ENCODE measurements around the gene SMO.

Gene SMO

DNA sequence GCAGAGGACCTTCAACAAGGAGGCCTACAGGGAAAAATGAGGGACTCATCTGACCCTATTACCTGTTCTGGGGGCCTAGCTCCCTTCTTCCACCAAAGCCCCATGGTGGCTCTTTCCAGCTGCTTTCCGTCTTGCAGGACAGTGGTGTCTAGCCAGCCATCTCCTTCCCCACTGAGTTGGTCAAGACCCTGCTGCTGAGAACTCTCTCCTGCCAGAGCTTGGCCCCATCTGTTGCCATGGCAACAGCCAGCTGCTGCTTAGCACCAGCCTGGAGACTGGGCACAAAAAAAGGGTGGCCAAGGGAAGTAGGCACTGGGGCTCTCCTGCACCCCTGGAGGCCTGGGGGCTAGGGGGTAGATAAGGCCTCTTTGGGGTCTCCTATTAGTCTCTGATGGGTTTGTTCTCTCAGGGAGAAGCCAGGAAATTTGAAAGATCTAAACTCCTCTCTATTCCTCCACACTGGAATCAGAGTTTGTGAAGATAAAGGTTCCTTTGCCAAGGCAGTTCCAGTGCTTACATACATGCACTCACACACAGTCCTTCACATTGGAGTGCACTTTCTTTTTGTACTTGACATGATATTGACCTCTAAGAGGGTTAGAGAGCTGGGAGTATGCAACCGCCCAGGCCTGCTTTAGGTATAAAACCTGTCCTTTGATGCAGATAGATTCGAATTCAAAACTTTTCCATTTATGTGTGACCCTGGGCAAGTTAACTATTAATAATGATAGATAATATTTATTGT lies 28.1 kb upstream of the SMO start:
- H3K9me3 ChIP-seq (ENCODE audit: insufficient read depth, low read depth, low read length) = no peaks in the 10 kb centered on the region
- H3K4me3 ChIP-seq (ENCODE audit: low read length) = no peak overlapping the region
- no peaks in the 10 kb centered on the region for H3K4me1 ChIP-seq (ENCODE audit: insufficient read depth, low read length)
- no peak overlapping the region for H3K27ac ChIP-seq (ENCODE audit: low read length)
- H3K9ac ChIP-seq (ENCODE audit: low read depth, low read length) = no peak overlapping the region
- peaks cover 11% of the 10 kb centered on the region; the same call in 1 of the 2 replicates for H3K36me3 ChIP-seq (ENCODE audit: insufficient read depth, low read depth, low read length)
- H3K27me3 ChIP-seq (ENCODE audit: insufficient read depth, low read length) = no peaks in the 10 kb centered on the region

DNA sequence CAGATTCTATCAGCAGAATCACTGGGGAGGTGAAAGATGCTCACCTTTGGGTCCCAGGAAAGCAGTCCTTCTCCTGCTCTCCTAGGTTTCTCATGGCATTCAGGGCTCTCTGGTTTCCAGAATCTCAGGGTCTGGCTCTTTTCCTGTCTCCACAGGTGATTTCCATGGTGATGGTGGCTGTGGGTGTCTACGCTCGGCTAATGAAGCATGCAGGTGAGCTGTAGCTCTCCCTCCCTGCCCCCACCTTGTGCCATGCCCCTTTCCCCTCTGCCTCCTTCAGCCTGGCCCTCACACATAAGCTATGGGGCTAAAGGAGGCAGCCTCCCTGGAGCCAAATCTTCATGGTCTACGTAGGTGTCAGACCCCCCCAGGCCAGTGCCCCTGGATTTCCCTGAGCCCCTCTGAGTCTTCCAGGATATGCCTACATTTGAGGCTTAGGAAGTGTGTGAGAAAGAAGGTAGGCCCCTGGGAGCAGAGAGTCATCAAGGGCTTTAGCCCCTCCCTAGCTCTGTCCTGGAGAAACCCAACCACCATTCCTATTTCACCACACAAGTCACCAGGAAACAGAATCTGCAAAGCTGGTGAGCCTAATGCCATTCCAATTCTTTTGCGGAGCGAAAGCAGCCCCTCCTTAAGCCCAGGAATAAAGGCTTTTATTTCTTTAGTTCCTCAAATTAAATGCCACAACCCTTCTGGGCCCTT lies 26.8 kb upstream of the SMO start:
- Histone ChIP-seq H3K9ac (ENCODE audit: low read depth, low read length) (no peak overlapping the region), H3K27ac (ENCODE audit: low read length) (no peak overlapping the region), H3K27me3 (ENCODE audit: insufficient read depth, low read length) (no peaks in the 10 kb centered on the region), H3K36me3 (ENCODE audit: insufficient read depth, low read depth, low read length) (peaks cover 13% of the 10 kb centered on the region), H3K4me3 (ENCODE audit: low read length) (no peak overlapping the region), H3K9me3 (ENCODE audit: insufficient read depth, low read depth, low read length) (no peaks in the 10 kb centered on the region), H3K4me1 (ENCODE audit: insufficient read depth, low read length) (no peaks in the 10 kb centered on the region)

DNA sequence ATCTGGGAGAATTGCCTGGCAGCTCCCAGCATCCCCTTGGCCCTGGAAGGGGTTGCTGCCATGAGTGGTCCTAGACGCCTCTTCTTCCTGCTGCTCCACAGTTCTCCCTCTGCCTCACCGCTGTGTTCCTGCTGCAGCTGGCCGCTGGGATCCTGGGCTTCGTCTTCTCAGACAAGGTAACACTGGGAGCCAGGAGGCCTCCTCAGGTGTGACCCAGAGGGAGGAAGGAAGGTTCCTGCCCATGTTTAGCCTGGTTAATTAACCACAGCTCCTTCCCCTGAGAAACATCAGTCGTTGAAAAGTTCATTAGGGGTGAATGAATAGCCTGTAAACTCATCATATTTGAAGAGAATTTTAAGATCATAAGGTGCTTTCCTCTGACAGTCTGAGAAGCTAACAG lies 25.7 kb upstream of the SMO start:
- Histone ChIP-seq H3K9ac (ENCODE audit: low read depth, low read length) (no peak overlapping the region), H3K27ac (ENCODE audit: low read length) (no peak overlapping the region), H3K36me3 (ENCODE audit: insufficient read depth, low read depth, low read length) (peaks cover 22% of the 10 kb centered on the region), H3K4me1 (ENCODE audit: insufficient read depth, low read length) (no peaks in the 10 kb centered on the region; the same call in 1 of the 2 replicates), H3K27me3 (ENCODE audit: insufficient read depth, low read length) (no peaks in the 10 kb centered on the region), H3K9me3 (ENCODE audit: insufficient read depth, low read depth, low read length) (no peaks in the 10 kb centered on the region), H3K4me3 (ENCODE audit: low read length) (no peak overlapping the region)

DNA sequence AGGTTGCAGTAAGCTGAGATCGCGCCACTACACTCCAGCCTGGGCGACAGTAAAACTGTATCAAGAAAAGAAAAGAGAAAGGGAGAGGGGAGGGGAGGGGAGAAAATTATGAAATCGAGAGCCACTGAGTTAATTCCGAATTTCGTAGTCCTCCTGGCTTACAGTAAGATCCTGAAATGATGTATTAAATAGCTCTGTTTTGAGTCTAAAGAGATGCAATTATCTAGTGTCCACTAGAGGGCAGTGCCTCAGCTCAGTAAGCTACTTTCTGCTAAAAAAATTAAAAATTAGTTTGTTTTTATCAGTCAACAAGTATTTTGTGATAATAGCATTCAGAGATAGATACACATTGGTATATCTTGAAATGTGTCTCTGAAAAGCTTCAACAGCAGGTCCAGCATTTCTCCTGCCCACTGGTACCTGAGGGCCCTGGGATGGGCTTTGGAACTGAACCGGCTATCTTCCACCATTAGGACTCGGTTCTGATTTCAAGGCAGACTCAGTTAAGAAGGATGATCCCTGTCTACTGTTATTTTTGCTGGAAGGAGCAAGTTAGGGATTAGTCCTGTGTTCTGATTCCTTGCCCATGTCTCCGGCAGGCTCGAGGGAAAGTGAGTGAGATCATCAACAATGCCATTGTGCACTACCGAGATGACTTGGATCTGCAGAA lies 24.4 kb upstream of the SMO start:
- Histone ChIP-seq H3K4me3 (ENCODE audit: low read length) (no peak overlapping the region), H3K36me3 (ENCODE audit: insufficient read depth, low read depth, low read length) (peaks cover 22% of the 10 kb centered on the region), H3K9me3 (ENCODE audit: insufficient read depth, low read depth, low read length) (no peaks in the 10 kb centered on the region), H3K9ac (ENCODE audit: low read depth, low read length) (no peak overlapping the region), H3K27ac (ENCODE audit: low read length) (no peak overlapping the region), H3K27me3 (ENCODE audit: insufficient read depth, low read length) (no peaks in the 10 kb centered on the region), H3K4me1 (ENCODE audit: insufficient read depth, low read length) (peaks cover 7% of the 10 kb centered on the region; the same call in 1 of the 2 replicates)

DNA sequence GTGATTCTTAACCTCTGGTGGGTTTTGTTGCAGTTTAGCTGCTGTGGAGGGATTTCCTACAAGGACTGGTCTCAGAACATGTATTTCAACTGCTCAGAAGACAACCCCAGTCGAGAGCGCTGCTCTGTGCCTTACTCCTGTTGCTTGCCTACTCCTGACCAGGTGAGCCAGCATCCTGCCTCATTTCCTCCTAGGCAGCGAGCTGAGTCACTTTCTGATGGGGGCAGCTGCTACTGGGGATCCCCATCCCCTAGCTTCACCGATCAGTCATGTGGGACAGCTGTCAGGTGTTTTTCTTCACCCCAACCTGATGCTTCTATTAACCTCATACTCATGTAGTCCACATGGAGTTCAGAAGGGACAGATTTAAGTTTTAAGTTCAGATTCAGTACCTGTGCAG lies 21.7 kb upstream of the SMO start:
- H3K4me1 ChIP-seq (ENCODE audit: insufficient read depth, low read length) = peaks cover 18% of the 10 kb centered on the region; the same call in 1 of the 2 replicates
- H3K9me3 ChIP-seq (ENCODE audit: insufficient read depth, low read depth, low read length) = no peaks in the 10 kb centered on the region
- no peak overlapping the region for H3K4me3 ChIP-seq (ENCODE audit: low read length)
- peaks cover 6% of the 10 kb centered on the region; the same call in 1 of the 2 replicates for H3K27me3 ChIP-seq (ENCODE audit: insufficient read depth, low read length)
- H3K36me3 ChIP-seq (ENCODE audit: insufficient read depth, low read depth, low read length) = peaks cover 22% of the 10 kb centered on the region
- H3K9ac ChIP-seq (ENCODE audit: low read depth, low read length) = no peak overlapping the region
- H3K27ac ChIP-seq (ENCODE audit: low read length) = no peak overlapping the region

DNA sequence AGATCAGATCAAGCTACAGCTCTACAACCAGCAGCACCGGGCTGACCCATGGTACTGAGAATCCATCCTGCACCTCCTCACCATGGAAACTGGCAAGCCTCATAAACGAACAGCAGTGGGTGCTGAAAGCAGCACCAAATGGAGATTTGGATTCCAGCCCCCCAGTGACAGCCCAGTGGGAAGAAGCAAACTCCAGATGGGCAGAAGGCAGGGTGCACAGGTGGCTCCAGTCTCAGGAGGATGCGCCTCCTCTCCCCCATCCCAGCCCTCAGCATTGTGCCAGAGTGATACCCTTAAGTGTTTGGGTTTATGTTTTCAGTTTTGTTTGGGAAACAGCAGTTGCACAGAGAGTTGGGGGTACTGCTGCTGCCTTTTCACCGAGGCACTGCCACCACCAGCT lies 20.6 kb upstream of the SMO start:
- peaks cover 18% of the 10 kb centered on the region; the same call in 1 of the 2 replicates for H3K4me1 ChIP-seq (ENCODE audit: insufficient read depth, low read length)
- H3K9me3 ChIP-seq (ENCODE audit: insufficient read depth, low read depth, low read length) = no peaks in the 10 kb centered on the region
- peaks cover 6% of the 10 kb centered on the region; the same call in 1 of the 2 replicates for H3K27me3 ChIP-seq (ENCODE audit: insufficient read depth, low read length)
- H3K9ac ChIP-seq (ENCODE audit: low read depth, low read length) = peak overlapping the region; percentile 98; the same call in 1 of the 2 replicates
- H3K36me3 ChIP-seq (ENCODE audit: insufficient read depth, low read depth, low read length) = peaks cover 22% of the 10 kb centered on the region
- H3K4me3 ChIP-seq (ENCODE audit: low read length) = peak overlapping the region; percentile 74; the same call in 1 of the 2 replicates
- H3K27ac ChIP-seq (ENCODE audit: low read length) = no peak overlapping the region

DNA sequence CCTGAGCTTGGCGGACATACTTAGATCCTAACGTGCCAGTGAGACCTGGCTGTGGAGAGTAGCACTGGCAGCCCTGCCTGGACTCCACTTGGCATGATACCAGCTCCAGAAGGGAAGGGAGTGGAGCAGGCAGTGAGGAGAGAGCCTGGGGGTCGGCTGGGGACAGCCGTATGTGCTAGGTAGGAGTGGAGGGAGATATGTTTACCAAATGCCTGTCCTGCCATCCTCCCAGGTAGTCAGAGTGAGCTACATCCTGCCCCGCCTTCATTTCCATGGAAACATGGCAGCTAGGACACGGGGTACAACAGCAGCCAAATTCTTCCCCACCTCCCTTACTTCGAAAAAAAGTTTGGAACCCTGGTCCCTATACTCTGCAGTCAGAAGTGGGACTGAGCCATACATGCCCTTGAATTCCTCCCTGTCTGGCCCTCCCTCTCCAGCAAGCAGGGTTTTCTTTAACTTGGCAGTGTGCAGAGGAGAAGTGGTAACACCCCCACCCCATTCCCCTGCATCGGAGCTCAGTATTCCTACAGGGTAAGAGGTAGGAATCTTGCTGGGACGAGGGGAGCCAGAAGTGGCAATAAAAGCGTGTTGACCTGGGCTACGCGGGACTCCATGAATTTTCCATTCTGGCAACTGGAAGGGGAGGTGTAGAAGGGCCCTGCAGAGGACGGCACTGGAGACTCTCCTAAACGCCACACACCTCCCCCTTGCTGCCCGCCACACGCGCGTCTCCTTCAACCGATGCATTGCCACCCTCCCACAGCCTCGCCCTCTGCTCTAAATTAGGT lies 20.0 kb upstream of the SMO start:
- H3K4me3 ChIP-seq (ENCODE audit: low read length) = peak overlapping the region; percentile 74
- no peaks in the 10 kb centered on the region for H3K9me3 ChIP-seq (ENCODE audit: insufficient read depth, low read depth, low read length)
- peaks cover 18% of the 10 kb centered on the region; the same call in 1 of the 2 replicates for H3K4me1 ChIP-seq (ENCODE audit: insufficient read depth, low read length)
- peaks cover 6% of the 10 kb centered on the region; the same call in 1 of the 2 replicates for H3K27me3 ChIP-seq (ENCODE audit: insufficient read depth, low read length)
- peak overlapping the region; percentile 66 for H3K27ac ChIP-seq (ENCODE audit: low read length)
- H3K9ac ChIP-seq (ENCODE audit: low read depth, low read length) = peak overlapping the region; percentile 98; the same call in 1 of the 2 replicates
- peaks cover 22% of the 10 kb centered on the region for H3K36me3 ChIP-seq (ENCODE audit: insufficient read depth, low read depth, low read length)

DNA sequence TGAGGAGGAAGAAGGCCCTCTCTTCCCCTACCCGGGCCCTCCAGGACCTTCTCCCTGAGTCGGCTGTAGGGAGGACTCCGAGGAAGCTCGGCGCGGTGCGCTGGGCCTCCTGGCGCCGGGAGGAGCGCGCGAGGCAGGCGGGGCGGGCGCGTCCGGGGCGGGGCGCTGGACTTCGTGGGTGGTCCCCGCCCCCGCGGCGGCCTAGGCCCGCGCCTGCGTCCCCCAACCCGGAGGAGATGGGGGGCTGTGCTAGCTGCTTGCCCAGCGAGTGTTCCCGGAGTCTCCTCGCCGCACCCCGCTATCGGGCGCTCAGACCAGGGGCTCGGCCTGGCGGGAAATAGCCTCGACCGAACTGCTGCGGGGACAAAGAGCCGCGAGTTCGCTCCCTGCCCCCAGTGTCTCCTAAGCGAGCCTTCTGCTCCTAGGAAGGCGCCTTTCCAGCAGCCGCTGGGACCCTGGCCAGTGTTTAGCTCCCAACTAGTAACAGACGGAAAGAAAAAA lies 19.2 kb upstream of the SMO start:
- Histone ChIP-seq H3K4me3 (ENCODE audit: low read length) (peak overlapping the region; percentile 74), H3K36me3 (ENCODE audit: insufficient read depth, low read depth, low read length) (peaks cover 22% of the 10 kb centered on the region), H3K4me1 (ENCODE audit: insufficient read depth, low read length) (peaks cover 18% of the 10 kb centered on the region; the same call in 1 of the 2 replicates), H3K27me3 (ENCODE audit: insufficient read depth, low read length) (peaks cover 6% of the 10 kb centered on the region; the same call in 1 of the 2 replicates), H3K9me3 (ENCODE audit: insufficient read depth, low read depth, low read length) (no peaks in the 10 kb centered on the region), H3K9ac (ENCODE audit: low read depth, low read length) (peak overlapping the region; percentile 98), H3K27ac (ENCODE audit: low read length) (peak overlapping the region; percentile 66)

DNA sequence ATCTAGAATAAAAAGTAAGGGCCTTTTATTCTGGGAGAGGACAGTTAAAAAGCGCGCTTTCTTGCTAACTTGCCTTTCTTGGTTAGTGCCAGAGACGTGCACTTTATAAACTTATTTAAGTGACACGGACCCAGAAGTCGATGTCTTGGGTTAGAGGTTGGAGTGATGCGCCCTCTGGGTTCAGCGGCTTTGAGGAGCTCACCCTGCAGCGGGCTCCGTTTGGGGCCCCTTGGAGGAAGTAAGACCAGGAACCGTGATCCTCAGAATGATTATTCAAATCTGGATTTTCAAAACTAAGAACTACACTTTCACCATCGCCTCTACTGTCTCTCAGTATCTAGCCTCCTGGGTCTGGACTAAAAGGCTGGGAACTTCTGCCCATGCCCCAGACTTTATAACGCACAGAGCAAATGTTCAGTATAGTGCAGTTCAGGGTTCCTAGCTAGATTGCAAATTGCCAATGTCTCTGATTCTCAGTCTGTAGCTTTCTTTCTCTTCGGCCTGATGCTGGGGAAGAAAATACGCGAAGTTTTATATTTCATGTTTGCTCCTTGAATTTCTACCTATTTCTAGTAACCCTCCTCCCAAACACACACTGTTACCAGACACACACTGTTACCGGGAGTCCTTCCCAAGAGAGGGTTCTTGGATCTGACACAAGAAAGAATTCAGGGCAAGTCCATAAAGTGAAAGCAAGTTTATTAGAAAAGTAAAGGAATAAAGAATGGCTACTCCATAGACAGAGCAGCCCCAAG lies 18.6 kb upstream of the SMO start:
- Histone ChIP-seq H3K4me3 (ENCODE audit: low read length) (peak overlapping the region; percentile 74), H3K27ac (ENCODE audit: low read length) (peak overlapping the region; percentile 66), H3K36me3 (ENCODE audit: insufficient read depth, low read depth, low read length) (peaks cover 15% of the 10 kb centered on the region), H3K4me1 (ENCODE audit: insufficient read depth, low read length) (peaks cover 18% of the 10 kb centered on the region; the same call in 1 of the 2 replicates), H3K9me3 (ENCODE audit: insufficient read depth, low read depth, low read length) (no peaks in the 10 kb centered on the region), H3K9ac (ENCODE audit: low read depth, low read length) (peak overlapping the region; percentile 98), H3K27me3 (ENCODE audit: insufficient read depth, low read length) (peaks cover 6% of the 10 kb centered on the region; the same call in 1 of the 2 replicates)

DNA sequence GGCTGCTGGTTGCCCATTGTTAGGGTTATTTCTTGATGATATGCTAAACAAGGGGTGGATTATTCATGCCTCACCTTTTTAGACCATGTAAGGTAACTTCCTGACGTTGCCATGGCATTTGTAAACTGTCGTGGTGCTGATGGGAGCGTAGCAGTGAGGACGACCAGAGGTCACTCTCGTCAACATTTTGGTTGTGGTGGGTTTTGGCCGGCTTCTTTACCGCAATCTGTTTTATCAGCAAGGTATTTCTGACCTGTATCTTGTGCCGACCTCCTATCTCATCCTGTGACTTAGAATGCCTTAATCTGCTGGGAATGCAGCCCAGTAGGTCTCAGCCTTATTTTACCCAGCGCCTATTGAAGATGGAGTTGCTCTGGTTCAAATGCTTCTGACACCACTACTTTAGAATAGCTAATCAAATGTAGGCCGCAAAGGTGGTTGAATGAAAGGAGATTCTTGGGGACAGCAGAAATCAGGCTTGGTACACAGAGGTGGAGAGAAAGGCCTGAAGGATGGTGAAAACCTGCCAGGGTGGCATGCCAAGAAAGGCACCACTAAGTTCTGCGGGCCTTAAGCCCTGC lies 17.9 kb upstream of the SMO start:
- Histone ChIP-seq H3K9me3 (ENCODE audit: insufficient read depth, low read depth, low read length) (no peaks in the 10 kb centered on the region), H3K4me1 (ENCODE audit: insufficient read depth, low read length) (peaks cover 18% of the 10 kb centered on the region; the same call in 1 of the 2 replicates), H3K9ac (ENCODE audit: low read depth, low read length) (peak overlapping the region; percentile 98; the same call in 1 of the 2 replicates), H3K27ac (ENCODE audit: low read length) (peak overlapping the region; percentile 66), H3K27me3 (ENCODE audit: insufficient read depth, low read length) (peaks cover 6% of the 10 kb centered on the region; the same call in 1 of the 2 replicates), H3K36me3 (ENCODE audit: insufficient read depth, low read depth, low read length) (peaks cover 10% of the 10 kb centered on the region), H3K4me3 (ENCODE audit: low read length) (peak overlapping the region; percentile 74; the same call in 1 of the 2 replicates)
